NCI-H2171 treated with DMSO at 0.1 percent for 48 hours (cell line): ENCODE results near the gene CACNA1C.
"Not testable (repeated sequence)": the region's sequence is repeated elsewhere in the genome, so short reads cannot be mapped to it uniquely, and the experiment has no call there.

Experiments
- DNase-seq: peaks from one replicate; lab custom pipeline; 2025; lab: John Stamatoyannopoulos, UW

The CACNA1C gene

GRCh38 chr12:2691345-2692071, 638.7 kb downstream of the CACNA1C start:
- DNase-seq, result peak; percentile 70

GRCh38 chr12:2692080-2692479, 639.3 kb downstream of the CACNA1C start:
- no peak for DNase-seq

GRCh38 chr12:2693244-2693860, 640.6 kb downstream of the CACNA1C start:
- no peak for DNase-seq

GRCh38 chr12:2693980-2694610, 641.3 kb downstream of the CACNA1C start:
- DNase-seq, result no peak

- no peak for DNase-seq
Observed at GRCh38 chr12:2696136-2696535, 643.3 kb downstream of the CACNA1C start.

GRCh38 chr12:2697057-2697800, 644.4 kb downstream of the CACNA1C start:
- peak; percentile 28 for DNase-seq

- no peak for DNase-seq
Observed at GRCh38 chr12:2698566-2698965, 645.8 kb downstream of the CACNA1C start.

- DNase-seq, result no peak
Observed at GRCh38 chr12:2710701-2711100, 657.9 kb downstream of the CACNA1C start.

- DNase-seq, result no peak
Observed at GRCh38 chr12:2719392-2719791, 666.6 kb downstream of the CACNA1C start.

- peak; percentile 47 for DNase-seq
Observed at GRCh38 chr12:2722806-2723205, 670.0 kb downstream of the CACNA1C start.

- no peak for DNase-seq
Observed at GRCh38 chr12:2732290-2732689, 679.5 kb downstream of the CACNA1C start.

- no peak for DNase-seq
Observed at GRCh38 chr12:2733493-2734355, 680.9 kb downstream of the CACNA1C start.

GRCh38 chr12:2735432-2735831, 682.6 kb downstream of the CACNA1C start:
- no peak for DNase-seq

GRCh38 chr12:2737656-2738241, 685.0 kb downstream of the CACNA1C start:
- DNase-seq, result no peak

GRCh38 chr12:2739069-2739468, 686.3 kb downstream of the CACNA1C start:
- DNase-seq, result no peak

- DNase-seq, result peak; percentile 31
Observed at GRCh38 chr12:2739832-2740641, 687.2 kb downstream of the CACNA1C start.

- DNase-seq, result not testable (repeated sequence)
Observed at GRCh38 chr12:2742037-2742436, 689.2 kb downstream of the CACNA1C start.

- no peak for DNase-seq
Observed at GRCh38 chr12:2743478-2743877, 690.7 kb downstream of the CACNA1C start.

GRCh38 chr12:2745655-2746054, 692.9 kb downstream of the CACNA1C start:
- no peak for DNase-seq
